ENCODE measurements around the gene MGRN1. TPM values are rescaled to one million over a fixed set of nuclear protein-coding genes. Genes with fewer than 3 reads are reported as not detected.

The MGRN1 gene
- total RNA-seq, 1 donor from 2014 or later: 14.2 TPM

DNA sequence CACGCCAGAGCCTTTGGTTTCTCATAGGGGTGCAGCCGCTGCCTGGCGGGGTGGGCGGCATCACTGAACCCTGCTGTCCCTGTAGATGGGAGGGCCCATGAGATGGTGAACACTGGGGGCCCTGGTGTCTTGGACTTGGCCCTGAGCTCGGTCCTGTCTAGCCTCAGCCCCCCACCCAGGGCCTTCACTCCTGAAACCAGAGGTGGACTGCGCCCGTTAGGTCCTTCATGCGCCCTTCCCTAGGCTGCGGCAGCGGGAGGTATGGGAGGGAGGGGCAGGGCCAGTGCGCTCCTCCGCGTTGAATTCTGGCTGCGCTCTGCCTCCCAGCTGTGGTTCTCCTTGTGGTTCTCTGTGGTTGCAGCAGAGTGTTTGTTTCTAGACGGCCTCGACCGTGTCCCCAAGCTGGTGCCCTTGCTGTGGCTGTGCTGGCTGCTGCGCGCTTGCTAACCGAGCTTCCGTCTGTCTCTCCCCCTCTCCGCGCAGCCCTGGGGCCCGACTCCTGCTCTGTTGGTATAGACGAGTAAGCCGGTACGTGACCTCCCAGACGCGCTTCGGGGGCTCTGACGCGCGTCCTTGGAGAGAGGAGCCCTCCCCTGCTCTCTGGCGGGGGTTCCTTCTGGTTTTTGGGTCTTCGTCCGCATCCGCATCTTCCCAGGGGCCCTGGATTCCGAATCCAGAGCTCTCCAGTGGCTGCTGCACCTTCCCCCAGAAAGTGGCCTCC lies 61.3 kb downstream of the MGRN1 start:
- DNase-seq (ENCODE audit: low read depth in 2 of 2): no peak

DNA sequence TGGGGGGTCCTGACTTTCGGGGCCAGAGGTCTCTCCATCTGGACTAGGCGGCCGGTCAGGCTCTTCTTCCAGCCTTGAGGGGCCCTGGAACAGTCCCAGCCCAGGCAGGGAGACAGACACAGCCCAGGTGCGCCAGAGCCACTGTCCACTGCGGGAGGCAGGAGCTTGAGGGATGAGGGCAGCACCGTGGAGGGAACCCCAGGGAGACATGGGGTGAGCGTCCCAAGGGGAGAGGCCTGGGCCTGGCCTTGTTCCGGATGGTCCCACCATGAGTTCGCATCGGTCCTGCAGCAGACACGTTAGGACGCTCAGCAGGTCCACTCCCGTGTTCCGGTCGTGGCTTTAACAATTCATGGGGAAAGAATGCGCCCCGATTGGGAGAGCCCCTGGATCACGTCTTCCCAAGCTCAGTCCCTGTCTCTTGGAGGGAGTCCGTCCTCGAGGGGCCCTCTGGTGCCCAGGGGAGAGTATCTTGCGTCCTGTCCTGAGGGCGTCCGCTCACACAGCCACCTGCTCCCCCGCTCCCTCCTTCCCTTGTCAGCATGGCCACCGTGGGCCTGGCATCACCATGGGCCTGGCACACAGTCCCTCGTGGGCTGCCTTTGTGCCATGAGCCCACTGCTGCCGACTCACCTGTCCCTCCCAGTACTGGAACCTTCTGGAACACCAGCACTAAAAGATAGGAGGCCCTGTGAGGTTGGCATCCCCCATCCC lies 62.0 kb downstream of the MGRN1 start:
- DNase-seq (ENCODE audit: low read depth in 2 of 2): no peak

- DNase-seq (ENCODE audit: low read depth in 2 of 2): no peak
Measured at GRCh38 chr16:4687416-4687815, 62.8 kb downstream of the MGRN1 start.

DNA sequence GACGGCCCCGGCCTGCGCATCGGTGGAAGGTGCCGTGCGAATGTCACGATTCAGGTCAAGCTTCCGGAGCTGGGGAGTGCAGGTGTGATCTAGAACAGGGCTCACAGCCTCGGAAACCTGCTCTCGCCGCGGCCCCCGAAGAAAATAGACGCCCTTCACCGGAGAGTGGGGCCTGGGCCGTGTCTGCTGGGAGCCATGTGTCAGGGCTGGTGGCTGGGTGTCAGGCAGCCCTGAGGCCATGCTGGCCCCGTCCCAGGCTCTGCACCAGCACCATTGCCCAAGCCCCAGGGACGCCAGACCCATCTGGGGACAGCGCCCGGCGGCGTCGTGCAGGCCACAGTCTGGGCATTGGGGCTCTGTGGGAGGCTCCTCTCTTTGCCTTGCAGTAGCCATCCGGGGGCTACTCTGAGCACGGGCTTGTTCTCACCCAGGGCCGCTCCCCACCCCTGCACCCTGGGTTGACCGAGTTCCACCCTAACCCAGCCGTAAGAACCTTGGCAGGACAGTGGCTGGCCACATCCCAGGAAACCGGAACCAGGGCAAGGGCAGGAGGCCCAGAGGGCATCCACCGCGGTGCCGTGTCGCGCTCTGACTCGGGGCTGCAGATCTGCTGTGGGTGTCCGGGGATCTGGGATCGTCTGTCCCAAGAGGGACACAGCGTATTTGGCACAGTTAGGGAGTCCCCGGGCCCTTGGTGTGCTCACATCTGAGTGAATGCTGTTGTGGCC lies 63.5 kb downstream of the MGRN1 start:
- no peak for DNase-seq (ENCODE audit: low read depth in 2 of 2)

- no peak for DNase-seq (ENCODE audit: low read depth in 2 of 2)
Measured at GRCh38 chr16:4688674-4689045, 64.0 kb downstream of the MGRN1 start.

- DNase-seq (ENCODE audit: low read depth in 2 of 2): no peak
Measured at GRCh38 chr16:4689091-4689671, 64.6 kb downstream of the MGRN1 start.

DNA sequence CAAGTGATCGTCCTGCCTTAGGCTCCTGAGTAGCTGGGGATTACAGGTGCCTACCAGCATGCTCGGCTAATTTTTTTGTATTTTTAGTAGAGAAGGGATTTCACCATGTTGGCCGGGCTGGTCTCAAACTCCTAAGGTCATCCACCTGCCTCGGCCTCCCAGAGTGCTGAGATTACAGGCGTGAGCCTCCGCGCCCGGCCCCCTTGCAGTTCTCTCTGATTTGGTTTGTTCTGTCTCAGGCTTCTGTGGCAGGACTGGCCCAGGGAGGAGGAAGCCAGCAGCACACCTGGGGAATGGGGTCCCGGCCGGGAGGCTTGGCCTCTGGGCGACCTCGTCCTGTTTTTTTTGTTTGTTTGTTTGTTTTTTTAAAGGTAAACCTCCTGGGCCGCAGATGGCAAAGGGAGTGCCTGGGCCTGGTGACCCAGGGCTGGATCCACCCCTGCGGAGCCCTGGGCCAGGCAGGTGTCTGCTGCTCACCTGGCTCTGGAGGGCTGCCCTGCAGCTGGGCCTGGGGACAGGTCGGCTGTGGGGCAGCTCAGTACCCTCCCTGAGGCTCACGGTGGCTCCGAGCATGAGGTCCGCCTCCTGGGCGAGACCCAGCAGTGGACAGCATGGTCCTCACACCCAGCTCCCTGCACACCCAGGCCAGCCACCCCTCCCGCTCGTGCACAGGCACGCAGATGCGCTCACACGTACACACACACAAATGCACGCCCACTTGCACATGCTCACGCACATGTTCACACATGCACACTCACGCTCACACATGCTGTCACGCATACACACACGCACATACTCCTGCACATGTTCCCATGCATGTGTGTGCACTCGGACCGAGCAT lies 65.5 kb downstream of the MGRN1 start:
- DNase-seq (ENCODE audit: low read depth in 2 of 2): no peak

DNA sequence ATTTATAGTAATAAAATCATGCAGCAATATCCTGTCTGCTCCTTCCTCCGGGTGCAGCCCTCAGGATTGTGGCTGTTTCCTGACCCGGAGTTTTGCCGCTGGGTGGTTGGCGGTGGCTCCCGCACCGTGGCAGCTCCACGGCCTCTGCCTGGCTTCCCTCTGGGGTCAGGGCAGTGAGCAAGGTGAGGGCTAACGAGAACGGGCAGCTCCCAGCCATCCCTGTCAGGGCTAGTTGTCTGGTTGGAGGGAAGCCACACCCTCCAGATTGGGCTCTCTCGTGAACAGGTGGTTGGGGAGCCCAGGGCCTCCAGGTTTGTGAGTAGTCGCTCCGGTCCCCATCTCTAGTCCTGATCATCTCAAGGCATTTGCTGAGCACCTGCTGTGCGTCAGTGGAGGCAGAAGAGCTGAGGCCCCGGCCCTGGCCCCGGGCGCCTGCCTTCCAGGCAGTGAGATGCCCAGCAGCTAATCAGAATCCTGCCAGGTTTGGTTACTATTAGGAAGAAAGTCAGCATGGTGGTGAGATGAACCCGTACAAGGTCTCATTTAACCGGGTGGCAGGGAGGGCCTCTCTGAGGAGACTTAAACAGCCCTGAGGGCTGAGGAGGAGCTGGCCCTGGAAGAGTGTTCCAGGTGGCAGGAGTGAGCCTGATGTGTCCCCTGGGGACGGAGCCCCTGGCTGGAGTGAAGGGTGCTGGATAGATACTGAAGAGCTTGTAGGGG lies 66.5 kb downstream of the MGRN1 start:
- DNase-seq (ENCODE audit: low read depth in 2 of 2): peak; percentile 18 to 21

GRCh38 chr16:4691666-4692412 lies 67.2 kb downstream of the MGRN1 start:
- no peak for DNase-seq (ENCODE audit: low read depth in 2 of 2)

- no peak for DNase-seq (ENCODE audit: low read depth in 2 of 2)
Measured at GRCh38 chr16:4692460-4693295, 68.1 kb downstream of the MGRN1 start.

DNA sequence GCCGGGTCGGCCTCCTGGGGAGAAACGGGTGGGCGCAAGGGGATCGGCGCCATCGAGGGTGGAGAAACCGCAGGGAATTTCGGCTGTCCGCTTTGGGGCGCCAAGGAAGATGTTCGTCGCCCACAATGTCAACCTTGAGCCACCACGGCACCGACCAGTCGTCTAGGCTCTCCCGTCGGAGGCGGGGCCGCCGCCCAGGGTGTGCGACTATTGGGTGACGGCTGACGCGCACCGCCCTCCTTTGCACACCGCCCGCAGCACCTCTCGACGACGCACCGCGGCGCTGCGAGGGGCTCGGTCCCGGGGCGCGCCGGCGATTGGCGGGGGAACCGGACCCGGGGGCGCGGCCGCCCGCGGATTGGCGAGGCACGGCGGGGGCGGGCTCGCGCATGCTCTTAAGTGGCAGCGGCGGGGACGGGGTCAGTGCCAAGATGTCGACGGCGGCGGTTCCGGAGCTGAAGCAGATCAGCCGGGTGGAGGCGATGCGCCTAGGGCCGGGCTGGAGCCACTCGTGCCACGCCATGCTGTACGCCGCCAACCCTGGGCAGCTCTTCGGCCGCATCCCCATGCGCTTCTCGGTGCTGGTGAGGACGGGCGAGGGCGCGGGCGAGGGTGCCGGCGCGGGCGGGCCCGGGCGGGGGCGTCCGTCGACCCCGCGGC lies 68.8 kb downstream of the MGRN1 start, which contains the start of gene NUDT16L1:
TSS of gene NUDT16L1 (plus strand) at position 267 of the 660 bp plus-strand sequence. CDS start at position 432, 165 bp downstream.
- peak; percentile 78 to 95 for DNase-seq (ENCODE audit: low read depth in 2 of 2)

- DNase-seq (ENCODE audit: low read depth in 2 of 2): peak in 1 of 2 donors; percentile 29
Measured at GRCh38 chr16:4693956-4694641, 69.5 kb downstream of the MGRN1 start.

- no peak for DNase-seq (ENCODE audit: low read depth in 2 of 2)
Measured at GRCh38 chr16:4694642-4695451, 70.2 kb downstream of the MGRN1 start.

DNA sequence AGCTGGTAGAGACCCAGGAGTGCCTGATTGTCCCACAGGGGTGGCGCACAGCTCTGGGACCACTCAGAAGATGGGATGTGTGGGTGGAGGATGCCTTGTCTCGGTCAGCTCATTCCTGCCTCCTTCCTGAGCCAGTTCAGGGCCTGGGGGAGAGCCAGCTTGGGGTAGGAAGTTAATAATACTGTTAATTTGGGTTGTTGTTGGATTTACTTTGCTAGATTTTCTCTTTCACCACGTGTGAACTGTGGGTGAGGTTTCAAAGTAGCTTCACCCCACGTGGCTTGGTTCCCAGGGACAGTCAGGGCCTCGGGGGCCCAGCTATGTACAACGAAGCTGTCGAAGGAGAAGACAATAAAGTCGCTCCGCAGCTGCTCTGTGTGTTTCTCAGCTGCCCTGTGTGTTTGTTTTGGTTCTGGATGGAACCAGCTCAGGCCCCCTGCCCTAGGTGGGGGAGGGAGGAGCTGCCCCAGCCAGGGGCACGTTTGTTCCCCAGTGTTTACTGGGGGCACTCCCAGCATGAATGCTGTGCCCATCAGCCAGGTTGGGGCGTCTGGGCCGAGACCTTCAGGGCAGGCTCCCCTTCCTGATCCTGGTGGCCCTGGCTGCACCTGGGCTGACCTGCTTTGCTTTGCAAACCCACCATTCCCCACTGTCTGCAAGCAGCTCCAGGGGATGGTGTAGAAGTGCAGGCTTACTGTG lies 71.0 kb downstream of the MGRN1 start:
- DNase-seq (ENCODE audit: low read depth in 2 of 2): no peak

- DNase-seq (ENCODE audit: low read depth in 2 of 2): no peak
Measured at GRCh38 chr16:4696172-4696904, 71.7 kb downstream of the MGRN1 start.
